RWPE1 (cell line): ENCODE measurements around the gene BEAN1.

Experiments
- CTCF ChIA-PET: fragments of 350-600 bp; sonication (Branson Sonifier 250); formaldehyde crosslinking; extraction: SDS; loops from one replicate; lab custom pipeline; 2021; lab: Yijun Ruan, JAX
- POLR2A ChIA-PET: fragments of 400-600 bp; formaldehyde crosslinking; extraction: SDS; loops from one replicate; lab custom pipeline; 2020; ENCODE audit warnings: antibody characterized with exemption; ENCODE audit not compliant: low non-redundant PET; lab: Yijun Ruan, JAX
- DNase-seq: peaks from one replicate; pipeline ENCODE4 v3.0.0; 2012; ENCODE audit warnings: low spot score
- H3K27ac ChIP-seq: fragments of 450-650 bp; 2 replicates; pipeline ENCODE4 v1.5.1; 2017
- CTCF ChIP-seq: fragments of 450-650 bp; conservative IDR thresholded peaks from 2 replicates; pipeline ENCODE4 v1.5.1; 2017; ENCODE audit warnings: low read depth, mild to moderate bottlenecking

The BEAN1 gene

GRCh38 chr16:66431760-66432159 is 4.7 kb downstream of the BEAN1 start:
- no peak for TF ChIP-seq CTCF
- DNase-seq: no peak
- H3K27ac ChIP-seq: no peak overlapping the region
- POLR2A ChIA-PET: no interaction called here
- CTCF ChIA-PET: no interaction called here

- no peak overlapping the region for H3K27ac ChIP-seq
- ChIA-PET CTCF (interaction anchor here (0.6 to 1.5 kb wide), 3 partner anchors 26 to 725 kb away, joined by 3 read pairs; no protein-coding TSS in a partner anchor), POLR2A (no interaction called here)
- TF ChIP-seq CTCF: no peak
- DNase-seq: no peak
Measured at GRCh38 chr16:66432429-66432828, 5.3 kb downstream of the BEAN1 start.

GRCh38 chr16:66434619-66435430 is 7.7 kb downstream of the BEAN1 start:
- ChIA-PET POLR2A (no interaction called here), CTCF (interaction anchor here (0.7 kb wide), 1 partner anchor 461 kb away, joined by 5 read pairs; no protein-coding TSS in a partner anchor)
- no peak for TF ChIP-seq CTCF
- H3K27ac ChIP-seq: no peak overlapping the region
- no peak for DNase-seq

GRCh38 chr16:66435896-66436295 is 8.8 kb downstream of the BEAN1 start:
- TF ChIP-seq CTCF: no peak
- DNase-seq: no peak
- POLR2A ChIA-PET: no interaction called here
- no peak overlapping the region for H3K27ac ChIP-seq
- CTCF ChIA-PET: interaction anchor here (0.7 to 1.5 kb wide), 2 partner anchors 29 to 1752 kb away, joined by 3 read pairs; no protein-coding TSS in a partner anchor

- H3K27ac ChIP-seq: no peak overlapping the region
- no peak for TF ChIP-seq CTCF
- no peak for DNase-seq
- POLR2A ChIA-PET: no interaction called here
- CTCF ChIA-PET: interaction anchor here (0.6 to 1.5 kb wide), 2 partner anchors 31 to 213 kb away, joined by 3 read pairs; no protein-coding TSS in a partner anchor
Measured at GRCh38 chr16:66437391-66437945, 10.4 kb downstream of the BEAN1 start.

- no peak for DNase-seq
- CTCF ChIA-PET: interaction anchor here (0.6 kb wide), 1 partner anchor 22 kb away, joined by 4 read pairs; no protein-coding TSS in a partner anchor
- no peak for TF ChIP-seq CTCF
- H3K27ac ChIP-seq: no peak overlapping the region
- POLR2A ChIA-PET: no interaction called here
Measured at GRCh38 chr16:66438536-66438935, 11.4 kb downstream of the BEAN1 start.
